Stimulated activated CD4-positive, alpha-beta T cell treated with anti-CD3 and anti-CD28 coated beads, Interleukin-12 subunit alpha, Interleukin-12 subunit beta, amount 100 ng/mL, for 48 hours (primary cell): ENCODE data around the gene NEGR1.

ENCODE experiments used
- DNase-seq, 3 donors: peaks; one replicate each; pipeline ENCODE4 v3.0.0-alpha.2; 2020; ENCODE audit warnings: low read depth in 2 of 3, low spot score in 1 of 3

Gene NEGR1

GRCh38 chr1:71862756-71863155, 419.6 kb downstream of the NEGR1 start:
- no peak for DNase-seq

GRCh38 chr1:71861022-71861421, 421.3 kb downstream of the NEGR1 start:
- no peak for DNase-seq

- DNase-seq, result no peak
Measured at GRCh38 chr1:71859806-71860205, 422.5 kb downstream of the NEGR1 start.

GRCh38 chr1:71857862-71858261, 424.5 kb downstream of the NEGR1 start:
- DNase-seq, result no peak

GRCh38 chr1:71853360-71853759, 429.0 kb downstream of the NEGR1 start:
- no peak for DNase-seq

- no peak for DNase-seq
Measured at GRCh38 chr1:71850936-71851335, 431.4 kb downstream of the NEGR1 start.

- DNase-seq, result no peak
Measured at GRCh38 chr1:71850515-71850914, 431.8 kb downstream of the NEGR1 start.

GRCh38 chr1:71843012-71843411, 439.3 kb downstream of the NEGR1 start:
- DNase-seq, result no peak

- no peak for DNase-seq
Measured at GRCh38 chr1:71839876-71840275, 442.5 kb downstream of the NEGR1 start.

GRCh38 chr1:71836904-71837303, 445.4 kb downstream of the NEGR1 start:
- no peak for DNase-seq

GRCh38 chr1:71835442-71835813, 446.9 kb downstream of the NEGR1 start:
- no peak for DNase-seq

GRCh38 chr1:71834601-71835441, 447.5 kb downstream of the NEGR1 start:
- DNase-seq, result no peak

GRCh38 chr1:71831646-71832045, 450.7 kb downstream of the NEGR1 start:
- DNase-seq, result no peak

- no peak for DNase-seq
Measured at GRCh38 chr1:71829346-71829745, 453.0 kb downstream of the NEGR1 start.

- DNase-seq, result no peak
Measured at GRCh38 chr1:71828431-71829012, 453.8 kb downstream of the NEGR1 start.

GRCh38 chr1:71823708-71824305, 458.5 kb downstream of the NEGR1 start:
- DNase-seq, result no peak

GRCh38 chr1:71817028-71817427, 465.3 kb downstream of the NEGR1 start:
- DNase-seq, result no peak

- DNase-seq, result no peak
Measured at GRCh38 chr1:71809085-71809484, 473.3 kb downstream of the NEGR1 start.

GRCh38 chr1:71804140-71804539, 478.2 kb downstream of the NEGR1 start:
- no peak for DNase-seq

GRCh38 chr1:71796006-71796405, 486.3 kb downstream of the NEGR1 start:
- DNase-seq, result no peak

GRCh38 chr1:71792264-71792663, 490.1 kb downstream of the NEGR1 start:
- DNase-seq, result no peak

GRCh38 chr1:71788113-71788512, 494.2 kb downstream of the NEGR1 start:
- DNase-seq, result no peak
